Subcutaneous abdominal adipose tissue (tissue), 5 donors: ENCODE measurements around the gene PTPRM.

Source experiments
- H3K27ac ChIP-seq: one replicate; pipeline ENCODE4 v1.7.0; 2013; ENCODE audit warnings: low read depth, mild to moderate bottlenecking, inconsistent platforms, low read length, moderate library complexity
- H3K27me3 ChIP-seq, 5 donors: one replicate each; pipeline ENCODE4 v1.7.0; 2013; ENCODE audit warnings: low read length in 5 of 5, inconsistent platforms in 1 of 5; ENCODE audit not compliant: control insufficient read depth in 5 of 5, insufficient read depth in 4 of 5
- H3K36me3 ChIP-seq, 5 donors: one replicate each; pipeline ENCODE4 v1.7.0; 2013; ENCODE audit warnings: low read length in 5 of 5; ENCODE audit not compliant: control insufficient read depth in 5 of 5, insufficient read depth in 5 of 5
- H3K4me1 ChIP-seq, 5 donors: one replicate each; pipeline ENCODE4 v1.7.0; 2013; ENCODE audit warnings: low read length in 5 of 5, mild to moderate bottlenecking in 3 of 5, moderate library complexity in 1 of 5; ENCODE audit not compliant: control insufficient read depth in 5 of 5, insufficient read depth in 5 of 5
- H3K4me3 ChIP-seq, 5 donors: one replicate each; pipeline ENCODE4 v1.7.0; 2013; ENCODE audit warnings: low read length in 5 of 5, low read depth in 1 of 5
- H3K9ac ChIP-seq, 5 donors: one replicate each; pipeline ENCODE4 v1.7.0; 2013; ENCODE audit warnings: low read length in 5 of 5, mild to moderate bottlenecking in 4 of 5, moderate library complexity in 3 of 5
- H3K9me3 ChIP-seq, 5 donors: one replicate each; pipeline ENCODE4 v1.7.0; 2013; ENCODE audit warnings: low read length in 5 of 5; ENCODE audit not compliant: control insufficient read depth in 5 of 5
- donor health status: healthy.
- donor health status: healthy.
- donor health status: healthy.
- donor health status: healthy.
- donor health status: healthy.

Gene PTPRM

DNA sequence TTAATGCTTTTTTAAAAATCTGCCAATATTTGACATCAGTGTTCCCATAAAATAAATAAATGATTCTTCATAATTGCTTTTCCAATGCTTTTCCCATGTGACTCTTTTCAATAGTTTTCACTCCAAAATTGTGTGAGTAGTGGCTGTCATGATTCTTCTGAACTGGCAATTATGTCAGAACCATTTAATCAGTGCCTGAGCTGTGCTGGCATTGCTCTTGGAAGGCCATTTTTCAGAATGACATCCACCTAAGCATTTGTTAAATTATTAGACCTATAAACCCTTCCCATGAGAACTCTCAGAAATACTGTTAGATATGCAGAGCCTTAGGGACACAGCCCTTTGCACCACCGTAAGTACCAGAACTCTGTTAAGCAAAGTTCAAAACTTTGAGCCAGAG, 707.3 kb downstream of the PTPRM start:
- H3K9ac ChIP-seq: no peak overlapping the region
- no peaks in the 10 kb centered on the region for H3K9me3 ChIP-seq
- no peak overlapping the region for H3K27ac ChIP-seq
- H3K36me3 ChIP-seq: peaks cover 0 to 2% (median 0%) of the 10 kb centered on the region in 5 donors
- no peak overlapping the region for H3K4me3 ChIP-seq
- H3K4me1 ChIP-seq: peaks cover 0 to 13% (median 4%) of the 10 kb centered on the region in 5 donors
- H3K27me3 ChIP-seq: no peaks in the 10 kb centered on the region

DNA sequence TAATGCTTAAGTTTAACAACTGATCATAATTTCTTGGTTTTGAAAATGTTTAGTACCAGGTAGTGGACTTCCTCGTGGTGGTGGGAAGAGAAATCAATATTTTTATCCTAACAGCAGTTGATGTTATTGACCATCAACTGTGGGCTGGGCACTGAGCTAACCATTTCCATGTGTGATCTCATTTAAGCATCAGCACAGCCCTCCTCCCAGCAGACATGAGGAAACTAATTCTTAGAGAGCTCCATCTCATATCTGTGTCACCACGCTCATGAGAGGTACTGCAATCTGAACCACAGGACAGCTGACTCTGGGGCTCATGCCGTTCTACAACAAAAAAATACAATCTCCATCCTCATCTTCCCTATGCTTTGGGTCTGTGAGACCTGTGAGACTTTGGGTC, 709.3 kb downstream of the PTPRM start:
- H3K27me3 ChIP-seq: no peaks in the 10 kb centered on the region
- no peak overlapping the region for H3K27ac ChIP-seq
- no peaks in the 10 kb centered on the region for H3K9me3 ChIP-seq
- peaks cover 0 to 13% (median 4%) of the 10 kb centered on the region in 5 donors for H3K4me1 ChIP-seq
- H3K4me3 ChIP-seq: no peak overlapping the region
- H3K36me3 ChIP-seq: peaks cover 0 to 2% (median 0%) of the 10 kb centered on the region in 5 donors
- no peak overlapping the region for H3K9ac ChIP-seq

DNA sequence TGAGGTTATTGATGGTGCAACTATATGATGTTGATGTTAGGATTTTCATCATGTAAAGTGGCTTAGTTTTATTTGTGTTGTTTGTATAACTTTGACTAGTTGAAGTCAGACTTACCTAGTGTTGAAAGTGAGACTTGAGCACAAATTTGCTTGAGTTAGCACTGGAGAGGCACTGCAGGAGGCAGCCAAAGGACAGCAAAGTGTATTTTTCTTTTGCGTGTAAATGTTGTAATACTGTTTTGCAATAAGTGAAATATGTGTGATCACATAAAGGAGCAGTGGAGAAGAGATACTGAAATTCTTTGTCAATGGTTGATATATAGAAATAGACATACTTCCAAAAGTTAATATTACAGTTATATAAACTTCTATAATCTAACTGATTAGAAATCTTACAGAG, 710.2 kb downstream of the PTPRM start:
- Histone ChIP-seq H3K9me3 (no peaks in the 10 kb centered on the region), H3K27ac (no peak overlapping the region), H3K27me3 (no peaks in the 10 kb centered on the region), H3K9ac (no peak overlapping the region), H3K36me3 (peaks cover 0 to 2% (median 0%) of the 10 kb centered on the region in 5 donors), H3K4me1 (peaks cover 0 to 13% (median 4%) of the 10 kb centered on the region in 5 donors), H3K4me3 (no peak overlapping the region)

GRCh38 chr18:8279346-8279745, 712.2 kb downstream of the PTPRM start:
- Histone ChIP-seq H3K36me3 (peaks cover 0 to 2% (median 0%) of the 10 kb centered on the region in 5 donors), H3K4me1 (peaks cover 0 to 19% (median 12%) of the 10 kb centered on the region in 5 donors), H3K27me3 (no peaks in the 10 kb centered on the region), H3K9ac (no peak overlapping the region), H3K4me3 (no peak overlapping the region), H3K9me3 (no peaks in the 10 kb centered on the region), H3K27ac (no peak overlapping the region)

- H3K27me3 ChIP-seq: no peaks in the 10 kb centered on the region
- no peak overlapping the region for H3K27ac ChIP-seq
- H3K36me3 ChIP-seq: peaks cover 0 to 2% (median 0%) of the 10 kb centered on the region in 5 donors
- no peak overlapping the region for H3K4me3 ChIP-seq
- no peaks in the 10 kb centered on the region for H3K9me3 ChIP-seq
- peaks cover 0 to 20% (median 12%) of the 10 kb centered on the region in 5 donors for H3K4me1 ChIP-seq
- H3K9ac ChIP-seq: no peak overlapping the region
Measured at GRCh38 chr18:8279781-8280330, 712.7 kb downstream of the PTPRM start.

GRCh38 chr18:8283891-8284585, 716.9 kb downstream of the PTPRM start:
- no peak overlapping the region for H3K9ac ChIP-seq
- H3K9me3 ChIP-seq: no peaks in the 10 kb centered on the region
- no peak overlapping the region for H3K4me3 ChIP-seq
- peaks cover 4 to 17% (median 13%) of the 10 kb centered on the region in 5 donors for H3K4me1 ChIP-seq
- peaks cover 0 to 2% (median 0%) of the 10 kb centered on the region in 5 donors for H3K36me3 ChIP-seq
- peak overlapping the region; percentile 5 for H3K27ac ChIP-seq
- H3K27me3 ChIP-seq: no peaks in the 10 kb centered on the region

- H3K27ac ChIP-seq: no peak overlapping the region
- no peak overlapping the region for H3K9ac ChIP-seq
- H3K4me3 ChIP-seq: no peak overlapping the region
- no peaks in the 10 kb centered on the region for H3K36me3 ChIP-seq
- H3K27me3 ChIP-seq: no peaks in the 10 kb centered on the region
- H3K4me1 ChIP-seq: peaks cover 4 to 15% (median 15%) of the 10 kb centered on the region in 5 donors
- H3K9me3 ChIP-seq: no peaks in the 10 kb centered on the region
Measured at GRCh38 chr18:8286303-8286702, 719.2 kb downstream of the PTPRM start.

GRCh38 chr18:8287196-8287885, 720.2 kb downstream of the PTPRM start:
- no peak overlapping the region for H3K27ac ChIP-seq
- no peaks in the 10 kb centered on the region for H3K36me3 ChIP-seq
- H3K4me3 ChIP-seq: no peak overlapping the region
- no peaks in the 10 kb centered on the region for H3K27me3 ChIP-seq
- no peaks in the 10 kb centered on the region for H3K9me3 ChIP-seq
- no peak overlapping the region for H3K9ac ChIP-seq
- peaks cover 4 to 15% (median 15%) of the 10 kb centered on the region in 5 donors for H3K4me1 ChIP-seq

- H3K36me3 ChIP-seq: no peaks in the 10 kb centered on the region
- no peak overlapping the region for H3K9ac ChIP-seq
- no peak overlapping the region for H3K4me3 ChIP-seq
- H3K27me3 ChIP-seq: no peaks in the 10 kb centered on the region
- H3K27ac ChIP-seq: no peak overlapping the region
- H3K9me3 ChIP-seq: no peaks in the 10 kb centered on the region
- peaks cover 4 to 15% (median 14%) of the 10 kb centered on the region in 5 donors for H3K4me1 ChIP-seq
Measured at GRCh38 chr18:8288472-8289195, 721.5 kb downstream of the PTPRM start.
